Thymus (tissue), 11 donors: ENCODE data around the gene SORBS2. TPM values are rescaled to one million over a fixed set of nuclear protein-coding genes. Genes with fewer than 3 reads are reported as not detected.

Experiments
- DNase-seq, 9 donors: peaks; one replicate each; pipeline ENCODE4 v3.0.0-alpha.2; 2013; ENCODE audit warnings: low spot score in 9 of 9, low read depth in 6 of 9, missing footprints in 1 of 9
- H3K27ac ChIP-seq, 2 donors: one replicate each; pipeline ENCODE4 v1.5.1; 2013; ENCODE audit warnings: control low read depth in 1 of 2, low read depth in 1 of 2, low read length in 1 of 2, mild to moderate bottlenecking in 1 of 2, moderate library complexity in 1 of 2
- H3K27me3 ChIP-seq, 2 donors: one replicate each; pipeline ENCODE4 v1.5.1; 2013; ENCODE audit warnings: low read length in 1 of 2; ENCODE audit not compliant: control insufficient read depth in 2 of 2, insufficient read depth in 1 of 2
- H3K36me3 ChIP-seq, 2 donors: one replicate each; pipeline ENCODE4 v1.5.1; 2013; ENCODE audit warnings: low read length in 1 of 2, mild to moderate bottlenecking in 1 of 2, moderate library complexity in 1 of 2; ENCODE audit not compliant: control insufficient read depth in 2 of 2, insufficient read depth in 2 of 2
- H3K4me1 ChIP-seq, 2 donors: one replicate each; pipeline ENCODE4 v1.5.1; 2013; ENCODE audit warnings: low read length in 2 of 2; ENCODE audit not compliant: control insufficient read depth in 2 of 2, insufficient read depth in 2 of 2
- H3K4me3 ChIP-seq, 2 donors: one replicate each; pipeline ENCODE4 v1.5.1; 2013; ENCODE audit warnings: low read length in 2 of 2, control low read depth in 1 of 2, mild to moderate bottlenecking in 1 of 2
- H3K9me3 ChIP-seq, 2 donors: one replicate each; pipeline ENCODE4 v1.5.1; 2013; ENCODE audit warnings: low read length in 1 of 2, mild to moderate bottlenecking in 1 of 2; ENCODE audit not compliant: control insufficient read depth in 2 of 2, insufficient read depth in 1 of 2
- WGBS: extraction: QIAGEN DNeasy Blood & Tissue Kit; methylation state at CpG from one replicate; pipeline ENCODE4 v1.1.7; 2013; 5-methylcytosine and 5-hydroxymethylcytosine counted together
- polyA plus RNA-seq: library from polyadenylated mRNA; stranded (reverse); fragments of 200-250 nt; gene quantifications from one replicate; pipeline ENCODE4 v1.2.3, GENCODE V29; 2013
- total RNA-seq: library from RNA; stranded (reverse); fragments of 120-200 nt; gene quantifications from one replicate; pipeline ENCODE4 v1.2.4, GENCODE V29; 2013
- donor health status: healthy.

SORBS2 gene
- total and polyA plus RNA-seq, 2 donors = 13.8 to 78.6 TPM

- Histone ChIP-seq H3K36me3 (no peaks in the 10 kb centered on the region), H3K27ac (no peak overlapping the region), H3K9me3 (no peaks in the 10 kb centered on the region), H3K4me1 (no peaks in the 10 kb centered on the region), H3K27me3 (no peaks in the 10 kb centered on the region), H3K4me3 (no peak overlapping the region)
- WGBS = 83% methylated on average over 4 of the region's 4 CpGs
- DNase-seq = no peak
These were observed 139.4 kb downstream of the SORBS2 start for GRCh38 chr4:185672618-185673017.

- no peaks in the 10 kb centered on the region for H3K9me3 ChIP-seq
- H3K4me1 ChIP-seq = no peaks in the 10 kb centered on the region
- 72% methylated on average over 2 of the region's 2 CpGs for WGBS
- no peak overlapping the region for H3K27ac ChIP-seq
- no peaks in the 10 kb centered on the region for H3K27me3 ChIP-seq
- DNase-seq = no peak
- H3K4me3 ChIP-seq = no peak overlapping the region
- no peaks in the 10 kb centered on the region for H3K36me3 ChIP-seq
These were observed 139.8 kb downstream of the SORBS2 start for GRCh38 chr4:185672151-185672550.

- no peak overlapping the region for H3K27ac ChIP-seq
- H3K4me3 ChIP-seq = no peak overlapping the region
- H3K27me3 ChIP-seq = no peaks in the 10 kb centered on the region
- no peak for DNase-seq
- H3K36me3 ChIP-seq = no peaks in the 10 kb centered on the region
- no peaks in the 10 kb centered on the region for H3K4me1 ChIP-seq
- WGBS = 89% methylated on average over 4 of the region's 4 CpGs
- H3K9me3 ChIP-seq = no peaks in the 10 kb centered on the region
These were observed 140.5 kb downstream of the SORBS2 start for GRCh38 chr4:185671496-185671895.

GRCh38 chr4:185671066-185671465, 140.9 kb downstream of the SORBS2 start:
- WGBS = 90% methylated on average over 2 of the region's 2 CpGs
- no peak overlapping the region for H3K4me3 ChIP-seq
- no peaks in the 10 kb centered on the region for H3K9me3 ChIP-seq
- no peak for DNase-seq
- H3K27ac ChIP-seq = no peak overlapping the region
- H3K36me3 ChIP-seq = no peaks in the 10 kb centered on the region
- H3K4me1 ChIP-seq = no peaks in the 10 kb centered on the region
- no peaks in the 10 kb centered on the region for H3K27me3 ChIP-seq

- H3K4me1 ChIP-seq = no peaks in the 10 kb centered on the region
- no peaks in the 10 kb centered on the region for H3K9me3 ChIP-seq
- H3K36me3 ChIP-seq = no peaks in the 10 kb centered on the region
- 86% methylated on average over 7 of the region's 7 CpGs for WGBS
- no peak overlapping the region for H3K27ac ChIP-seq
- DNase-seq = no peak
- H3K4me3 ChIP-seq = no peak overlapping the region
- H3K27me3 ChIP-seq = no peaks in the 10 kb centered on the region
These were observed 142.7 kb downstream of the SORBS2 start for GRCh38 chr4:185669288-185669687.

- Histone ChIP-seq H3K27ac (no peak overlapping the region), H3K36me3 (no peaks in the 10 kb centered on the region), H3K27me3 (no peaks in the 10 kb centered on the region), H3K4me3 (no peak overlapping the region), H3K9me3 (no peaks in the 10 kb centered on the region), H3K4me1 (no peaks in the 10 kb centered on the region)
- 83% methylated on average over 6 of the region's 6 CpGs for WGBS
- no peak for DNase-seq
These were observed 145.8 kb downstream of the SORBS2 start for GRCh38 chr4:185666156-185666555.

GRCh38 chr4:185665655-185666054, 146.3 kb downstream of the SORBS2 start:
- DNase-seq = no peak
- 93% methylated on average over 11 of the region's 11 CpGs for WGBS
- H3K36me3 ChIP-seq = no peaks in the 10 kb centered on the region
- no peaks in the 10 kb centered on the region for H3K4me1 ChIP-seq
- no peak overlapping the region for H3K4me3 ChIP-seq
- H3K9me3 ChIP-seq = no peaks in the 10 kb centered on the region
- no peak overlapping the region for H3K27ac ChIP-seq
- H3K27me3 ChIP-seq = no peaks in the 10 kb centered on the region

- Histone ChIP-seq H3K36me3 (no peaks in the 10 kb centered on the region), H3K9me3 (no peaks in the 10 kb centered on the region), H3K27me3 (no peaks in the 10 kb centered on the region), H3K4me3 (no peak overlapping the region), H3K27ac (no peak overlapping the region), H3K4me1 (no peaks in the 10 kb centered on the region)
- no peak for DNase-seq
- 96% methylated on average over 4 of the region's 4 CpGs for WGBS
These were observed 147.5 kb downstream of the SORBS2 start for GRCh38 chr4:185664481-185664880.

- Histone ChIP-seq H3K4me3 (no peak overlapping the region), H3K9me3 (no peaks in the 10 kb centered on the region), H3K27me3 (no peaks in the 10 kb centered on the region), H3K27ac (no peak overlapping the region), H3K36me3 (no peaks in the 10 kb centered on the region), H3K4me1 (no peaks in the 10 kb centered on the region)
- 98% methylated on average over 15 of the region's 15 CpGs for WGBS
- DNase-seq = no peak
These were observed 149.8 kb downstream of the SORBS2 start for GRCh38 chr4:185662030-185662778.
